DOHH2 (cell line): ENCODE measurements around the gene COL9A3.

Source experiments
- H3F3A ChIP-seq: fragments of 200-600 bp; sonication (generic), shearing (Covaris generic); 2 replicates; pipeline ENCODE4 v1.6.0; 2016; ENCODE audit warnings: antibody characterized with exemption, mild to moderate bottlenecking; ENCODE audit not compliant: control insufficient read depth, insufficient read depth
- H3K27ac ChIP-seq: fragments of 200-600 bp; sonication (generic); 2 replicates; pipeline ENCODE4 v1.5.1; 2014; ENCODE audit warnings: low read depth, mild to moderate bottlenecking, low read length, moderate library complexity
- H3K27me3 ChIP-seq: fragments of 200-600 bp; sonication (generic); 2 replicates; pipeline ENCODE4 v1.6.1; 2014; ENCODE audit warnings: mild to moderate bottlenecking, low read length, mixed read lengths; ENCODE audit not compliant: control insufficient read depth
- H3K36me3 ChIP-seq: fragments of 200-600 bp; sonication (generic); 2 replicates; pipeline ENCODE4 v1.6.1; 2014; ENCODE audit warnings: mild to moderate bottlenecking, low read length, moderate library complexity, mixed read lengths; ENCODE audit not compliant: control insufficient read depth
- H3K4me1 ChIP-seq: fragments of 200-600 bp; sonication (generic); 2 replicates; pipeline ENCODE4 v1.6.1; 2014; ENCODE audit warnings: mild to moderate bottlenecking, low read length, mixed read lengths; ENCODE audit not compliant: control insufficient read depth
- H3K4me2 ChIP-seq: fragments of 200-600 bp; sonication (generic); 2 replicates; pipeline ENCODE4 v1.6.0; 2014; ENCODE audit warnings: mild to moderate bottlenecking, low read length, moderate library complexity
- H3K4me3 ChIP-seq: fragments of 200-600 bp; sonication (generic); 2 replicates; pipeline ENCODE4 v1.5.1; 2014; ENCODE audit warnings: mild to moderate bottlenecking, low read length, mixed read lengths
- H3K79me2 ChIP-seq: fragments of 200-600 bp; sonication (generic); 2 replicates; pipeline ENCODE4 v1.6.1; 2014; ENCODE audit warnings: mild to moderate bottlenecking, low read length, mixed read lengths; ENCODE audit not compliant: control insufficient read depth
- H3K9me2 ChIP-seq: fragments of 200-600 bp; sonication (generic); replicated peaks from 2 replicates; pipeline ENCODE4 v1.6.1; 2014; ENCODE audit warnings: mild to moderate bottlenecking, low read length, mixed read lengths; ENCODE audit not compliant: control insufficient read depth
- H3K9me3 ChIP-seq: fragments of 200-600 bp; sonication (generic); 2 replicates; pipeline ENCODE4 v1.6.1; 2014; ENCODE audit warnings: antibody characterized with exemption, low read length, mixed read lengths; ENCODE audit not compliant: control insufficient read depth, insufficient read depth
- H4K20me1 ChIP-seq: fragments of 200-600 bp; sonication (generic); 2 replicates; pipeline ENCODE4 v1.6.0; 2014; ENCODE audit warnings: low read depth, mild to moderate bottlenecking, antibody characterized with exemption, low read length, moderate library complexity; ENCODE audit not compliant: control insufficient read depth, insufficient read depth
- CTCF ChIP-seq: fragments of 200-600 bp; sonication (generic); IDR thresholded peaks from one replicate; pipeline ENCODE4 v1.5.1; 2014; ENCODE audit warnings: antibody characterized with exemption, mild to moderate bottlenecking, low read depth, low read length; ENCODE audit not compliant: poor library complexity, severe bottlenecking
- EZH2phosphoT487 ChIP-seq: fragments of 200-600 bp; sonication (generic); IDR thresholded peaks from 2 replicates; pipeline ENCODE4 v1.6.1; 2017; ENCODE audit warnings: borderline replicate concordance, mild to moderate bottlenecking, antibody characterized with exemption, low read length, moderate library complexity, mixed read lengths

COL9A3 gene

GRCh38 chr20:62881662-62882395, 65.0 kb downstream of the COL9A3 start:
- Histone ChIP-seq H3K4me3 (no peak overlapping the region), H3K4me2 (no peak overlapping the region), H3K36me3 (peaks cover 19% of the 10 kb centered on the region; the same call in 1 of the 2 replicates), H3K27me3 (no peaks in the 10 kb centered on the region), H3F3A (peaks cover 16% of the 10 kb centered on the region), H3K79me2 (no peaks in the 10 kb centered on the region), H3K27ac (no peak overlapping the region), H4K20me1 (peaks cover 9% of the 10 kb centered on the region; the same call in 1 of the 2 replicates), H3K4me1 (no peaks in the 10 kb centered on the region), H3K9me2 (no peaks in the 10 kb centered on the region), H3K9me3 (no peaks in the 10 kb centered on the region)
- TF ChIP-seq CTCF = no peak
- TF ChIP-seq EZH2phosphoT487 = no peak

GRCh38 chr20:62882426-62882825, 65.6 kb downstream of the COL9A3 start:
- H3K36me3 ChIP-seq = peaks cover 25% of the 10 kb centered on the region
- H3K4me1 ChIP-seq = no peaks in the 10 kb centered on the region
- no peak overlapping the region for H3K4me2 ChIP-seq
- no peak overlapping the region for H3K4me3 ChIP-seq
- H3K27ac ChIP-seq = no peak overlapping the region
- H3K9me2 ChIP-seq = no peaks in the 10 kb centered on the region
- no peaks in the 10 kb centered on the region for H3K79me2 ChIP-seq
- TF ChIP-seq EZH2phosphoT487 = no peak
- TF ChIP-seq CTCF = no peak
- peaks cover 9% of the 10 kb centered on the region; the same call in 1 of the 2 replicates for H4K20me1 ChIP-seq
- H3K9me3 ChIP-seq = no peaks in the 10 kb centered on the region
- H3F3A ChIP-seq = peaks cover 16% of the 10 kb centered on the region
- H3K27me3 ChIP-seq = no peaks in the 10 kb centered on the region

DNA sequence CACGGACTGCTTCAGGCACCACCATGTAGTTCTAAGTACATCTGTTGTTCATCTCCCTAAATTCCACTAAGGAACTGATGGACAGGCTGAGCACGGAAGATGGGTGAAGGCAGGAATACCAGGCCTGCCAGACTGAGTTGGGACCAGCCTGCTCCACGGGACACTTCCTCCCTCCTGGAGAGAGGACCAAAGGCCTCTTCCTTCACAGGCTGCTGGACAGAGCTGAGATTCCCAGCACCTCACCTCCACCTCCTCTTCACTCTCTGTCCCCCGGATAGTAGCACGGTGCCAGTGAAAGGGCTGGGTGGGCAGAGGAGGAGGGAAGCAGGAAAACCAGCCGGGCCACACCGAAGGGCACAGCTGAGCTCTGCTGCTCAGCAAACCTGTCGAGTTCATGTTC, 67.7 kb downstream of the COL9A3 start:
- H3K4me2 ChIP-seq = no peak overlapping the region
- TF ChIP-seq CTCF = no peak
- no peak for TF ChIP-seq EZH2phosphoT487
- H3F3A ChIP-seq = no peaks in the 10 kb centered on the region
- peaks cover 4% of the 10 kb centered on the region; the same call in 1 of the 2 replicates for H4K20me1 ChIP-seq
- H3K4me3 ChIP-seq = no peak overlapping the region
- no peaks in the 10 kb centered on the region for H3K9me3 ChIP-seq
- H3K9me2 ChIP-seq = no peaks in the 10 kb centered on the region
- no peaks in the 10 kb centered on the region for H3K79me2 ChIP-seq
- H3K27ac ChIP-seq = no peak overlapping the region
- H3K4me1 ChIP-seq = no peaks in the 10 kb centered on the region
- H3K27me3 ChIP-seq = no peaks in the 10 kb centered on the region
- peaks cover 46% of the 10 kb centered on the region for H3K36me3 ChIP-seq
